Measurements from ENCODE around the gene GPR17.

Gene GPR17

GRCh38 chr2:127614731-127615130, 31.2 kb upstream of the GPR17 start:
- no peak for DNase-seq (ENCODE audit: low read depth)

DNA sequence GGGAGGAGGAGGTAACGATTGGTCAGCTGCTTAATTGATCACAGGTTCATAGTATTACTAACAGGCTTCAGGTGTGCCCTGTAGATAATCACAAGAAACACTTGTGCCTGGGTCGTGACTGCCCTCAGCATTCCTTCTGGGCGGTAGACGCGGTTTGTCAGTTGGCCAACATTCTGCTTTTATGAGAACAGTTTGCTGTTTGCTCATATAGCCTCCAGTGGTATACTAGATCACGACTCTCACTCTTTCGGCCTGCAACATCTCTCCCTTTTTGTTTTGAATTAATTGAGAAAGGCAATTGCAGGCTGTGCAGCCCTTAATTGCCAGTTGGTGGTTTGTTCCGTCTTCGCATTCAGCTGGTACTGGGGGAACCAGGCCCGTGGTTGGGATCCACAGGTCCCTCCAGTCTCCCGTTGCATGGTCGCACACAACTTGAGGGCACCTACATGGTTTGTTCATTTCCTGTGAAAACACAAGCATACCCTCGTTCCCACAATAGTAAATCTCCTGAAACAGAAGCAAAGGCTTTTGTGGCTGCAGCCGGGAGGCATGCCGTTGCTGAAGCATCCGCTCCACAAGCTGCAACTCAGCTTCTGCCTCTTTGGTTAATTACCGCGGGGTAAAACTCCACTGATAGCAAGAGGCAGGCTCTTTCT, 30.3 kb upstream of the GPR17 start:
- DNase-seq (ENCODE audit: low read depth), result no peak

DNA sequence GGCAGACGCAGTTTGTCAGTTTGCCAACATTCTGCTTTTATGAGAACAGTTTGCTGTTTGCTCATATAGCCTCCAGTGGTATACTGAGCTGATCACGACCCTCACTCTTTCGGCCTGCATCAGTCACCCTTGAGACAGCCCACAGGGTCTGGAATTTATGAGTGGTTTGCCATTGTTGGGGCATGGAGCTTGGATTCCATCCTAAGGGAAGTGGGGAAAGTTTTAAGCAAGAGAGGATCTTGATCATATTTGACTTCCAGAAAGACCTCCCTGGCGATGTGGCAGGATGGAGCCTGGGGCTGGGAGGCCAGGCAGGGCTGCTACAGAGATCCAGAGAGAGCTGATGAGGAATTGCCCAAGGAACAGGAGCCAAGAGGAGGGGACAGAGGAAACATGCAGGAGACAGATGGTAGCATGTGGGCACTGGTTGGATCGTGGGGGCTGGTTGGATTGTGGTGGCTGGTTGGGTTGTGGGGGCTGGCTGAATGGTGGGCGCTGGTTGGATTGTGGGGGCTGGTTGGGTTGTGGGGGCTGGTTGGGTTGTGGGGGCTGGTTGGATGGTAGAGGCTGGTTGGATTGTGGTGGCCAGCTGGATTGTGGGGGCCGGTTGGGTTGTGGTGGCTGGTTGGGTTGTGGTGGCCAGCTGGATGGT, 27.3 kb upstream of the GPR17 start:
- no peak for DNase-seq (ENCODE audit: low read depth)

- DNase-seq (ENCODE audit: low read depth), result no peak
These were observed 26.8 kb upstream of the GPR17 start for GRCh38 chr2:127619203-127619590.

GRCh38 chr2:127619877-127620705, 25.9 kb upstream of the GPR17 start:
- DNase-seq (ENCODE audit: low read depth), result no peak

DNA sequence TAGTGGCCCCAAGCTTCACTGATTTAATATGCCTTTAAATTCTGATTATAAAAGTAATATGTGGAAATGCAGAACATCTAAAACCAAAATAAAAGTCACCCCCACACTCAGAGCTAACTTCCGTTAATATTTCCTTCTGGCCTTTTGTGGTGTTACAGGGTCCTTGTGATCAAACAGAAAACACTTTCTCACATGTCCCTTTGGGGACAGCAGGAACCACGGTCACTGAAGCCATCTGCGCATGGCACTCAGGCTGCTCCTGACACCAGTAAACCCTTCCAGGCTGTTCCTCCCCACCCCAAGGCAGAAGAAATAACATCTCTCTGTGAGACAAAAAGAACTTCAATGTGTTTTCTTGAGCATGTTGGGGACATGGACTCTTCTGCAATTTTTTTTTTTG, 25.1 kb upstream of the GPR17 start:
- no peak for DNase-seq (ENCODE audit: low read depth)

GRCh38 chr2:127621981-127622431, 23.9 kb upstream of the GPR17 start:
- no peak for DNase-seq (ENCODE audit: low read depth)

DNA sequence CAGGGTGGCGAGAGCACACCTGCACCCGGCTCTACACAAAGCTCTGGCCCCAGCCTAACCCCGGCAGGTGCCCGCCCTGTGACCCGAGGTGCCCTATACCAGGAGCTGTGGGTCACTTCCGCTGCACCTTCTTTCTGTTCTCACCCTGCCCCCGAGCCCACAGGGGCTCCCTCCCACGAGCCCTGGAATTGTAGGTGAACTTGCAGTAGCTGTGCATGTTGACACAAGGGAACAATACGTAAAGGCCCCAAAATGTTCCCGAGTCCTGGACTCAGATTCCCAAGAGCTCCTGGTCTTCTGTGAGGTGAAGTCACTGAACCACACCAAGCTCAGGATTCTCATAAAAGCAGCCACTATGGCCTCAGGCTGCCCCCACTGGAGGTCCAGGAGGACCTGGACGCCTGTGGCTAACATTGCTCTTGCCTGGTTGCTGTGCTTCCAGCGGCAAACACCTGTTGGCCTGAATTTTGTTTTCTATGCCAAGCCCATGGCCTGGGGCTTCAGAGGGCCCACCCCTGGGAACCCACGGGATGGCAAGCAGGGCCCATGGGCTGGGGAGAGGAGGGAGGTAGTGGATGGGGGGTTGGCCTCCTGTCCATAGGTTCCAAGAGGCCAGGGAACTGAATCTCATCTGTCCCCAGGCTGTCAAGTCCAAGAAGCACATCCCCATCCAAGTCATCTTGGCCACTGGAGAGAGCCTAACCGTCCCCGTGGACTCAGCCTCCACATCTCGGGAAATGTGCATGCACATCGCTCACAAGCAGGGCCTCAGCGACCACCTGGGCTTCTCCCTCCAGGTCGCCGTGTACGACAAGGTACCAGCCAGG, 23.2 kb upstream of the GPR17 start:
- DNase-seq (ENCODE audit: low read depth), result no peak

- no peak for DNase-seq (ENCODE audit: low read depth)
These were observed 22.3 kb upstream of the GPR17 start for GRCh38 chr2:127623388-127624319.

DNA sequence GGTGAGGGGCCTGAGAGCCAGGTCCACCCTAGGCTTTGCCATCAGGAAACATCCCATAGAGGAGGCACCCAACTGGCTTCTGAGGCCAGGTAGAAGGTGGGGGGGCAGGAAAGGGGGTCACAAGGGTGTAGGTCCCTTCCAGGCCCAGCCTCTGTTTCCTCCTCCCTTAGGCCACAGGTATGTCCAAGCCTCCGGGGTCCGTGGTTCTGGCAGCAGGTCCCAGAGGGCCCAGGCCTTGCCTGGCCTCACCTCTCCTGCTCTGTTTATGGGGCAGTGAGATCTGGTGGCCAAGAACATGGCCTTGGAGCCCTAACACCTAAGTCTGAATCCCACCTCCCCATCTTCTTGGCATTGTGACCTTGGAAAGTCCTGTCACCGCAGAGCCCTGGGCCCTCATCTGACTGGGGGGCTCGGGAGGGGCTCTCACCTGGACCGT, 21.6 kb upstream of the GPR17 start:
- no peak for DNase-seq (ENCODE audit: low read depth)

- no peak for DNase-seq (ENCODE audit: low read depth)
These were observed 21.0 kb upstream of the GPR17 start for GRCh38 chr2:127624756-127625571.

- no peak for DNase-seq (ENCODE audit: low read depth)
These were observed 20.4 kb upstream of the GPR17 start for GRCh38 chr2:127625572-127625951.

GRCh38 chr2:127626175-127626574, 19.8 kb upstream of the GPR17 start:
- no peak for DNase-seq (ENCODE audit: low read depth)

GRCh38 chr2:127626917-127627739, 18.8 kb upstream of the GPR17 start:
- no peak for DNase-seq (ENCODE audit: low read depth)

GRCh38 chr2:127627740-127628571, 18.0 kb upstream of the GPR17 start:
- DNase-seq (ENCODE audit: low read depth), result no peak

DNA sequence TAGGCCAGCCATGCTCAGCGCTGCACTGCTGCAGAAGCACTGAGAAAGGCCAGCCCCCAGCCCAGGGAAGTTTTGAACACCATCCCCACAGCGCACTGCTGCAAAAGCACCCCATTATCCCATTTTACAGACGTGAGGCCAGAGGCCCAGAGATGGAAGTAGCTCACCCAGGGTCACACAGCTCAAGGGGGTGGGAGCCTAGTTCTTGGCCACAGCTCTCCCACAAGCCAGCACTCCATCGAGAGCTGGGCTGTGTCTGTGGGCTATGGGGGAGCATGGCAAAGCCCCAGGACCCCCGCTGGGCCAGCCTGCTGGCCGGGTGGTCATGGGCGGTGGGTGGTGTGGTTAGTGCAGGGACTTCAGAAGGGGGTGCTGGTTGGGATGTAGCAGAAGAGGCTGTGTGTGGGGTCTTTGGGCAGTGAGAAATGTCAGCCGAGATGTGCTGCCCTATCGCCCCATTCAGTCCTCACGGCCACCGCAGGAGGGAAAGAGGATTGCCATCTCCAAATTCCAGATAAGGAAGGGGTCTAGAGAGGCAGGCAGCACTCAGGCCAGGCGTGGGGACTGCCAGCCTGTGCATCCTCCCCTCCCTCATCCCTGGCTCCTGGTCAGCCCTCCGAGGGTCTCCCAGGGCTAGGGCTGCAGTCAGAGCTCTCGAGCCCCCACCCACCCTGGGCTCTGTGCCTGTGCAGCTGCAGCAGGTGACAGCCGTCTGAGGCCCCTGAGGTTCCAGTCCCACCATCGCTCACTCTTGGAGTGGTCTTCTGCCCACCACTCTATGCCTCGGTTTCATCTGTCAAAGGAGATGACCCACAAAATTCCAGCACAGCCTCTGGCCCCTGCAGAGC, 17.0 kb upstream of the GPR17 start:
- DNase-seq (ENCODE audit: low read depth), result no peak

- DNase-seq (ENCODE audit: low read depth), result no peak
These were observed 16.3 kb upstream of the GPR17 start for GRCh38 chr2:127629637-127630036.

Data from stimulated activated CD8-positive, alpha-beta memory T cell treated with anti-CD3 and anti-CD28 coated beads, Interleukin-15, amount 100 ng/mL, for 1 hour (primary cell).